Lower lobe of right lung (tissue), 2 donors: ENCODE measurements around the gene RELN. TPM values are rescaled to one million over a fixed set of nuclear protein-coding genes. Genes with fewer than 3 reads are reported as not detected.
"Not testable (repeated sequence)": the region's sequence is repeated elsewhere in the genome, so short reads cannot be mapped to it uniquely, and the experiment has no call there.

Experiments
- ATAC-seq, 2 donors: fragments of 200-7000 bp; cut with Tn5 transposase; one replicate each; pipeline ENCODE4 v1.9.1; 2020 to 2022; ENCODE audit warnings: mild to moderate bottlenecking in 2 of 2, moderate library complexity in 2 of 2
- DNase-seq: peaks from one replicate; pipeline ENCODE4 v3.0.0-alpha.2; 2020
- H3K27ac ChIP-seq: fragments of 200-600 bp; one replicate; pipeline ENCODE4 v1.8.0; 2022
- H3K27me3 ChIP-seq: fragments of 200-600 bp; one replicate; pipeline ENCODE4 v1.8.0; 2022; ENCODE audit warnings: low read depth
- H3K36me3 ChIP-seq: fragments of 200-600 bp; one replicate; pipeline ENCODE4 v1.8.0; 2022; ENCODE audit warnings: mild to moderate bottlenecking
- H3K4me1 ChIP-seq: fragments of 200-600 bp; one replicate; pipeline ENCODE4 v1.8.0; 2022
- H3K4me3 ChIP-seq: fragments of 200-600 bp; one replicate; pipeline ENCODE4 v1.8.0; 2022; ENCODE audit warnings: mild to moderate bottlenecking
- H3K9me3 ChIP-seq: fragments of 200-600 bp; one replicate; pipeline ENCODE4 v1.8.0; 2022
- CTCF ChIP-seq: fragments of 200-600 bp; IDR thresholded peaks from one replicate; pipeline ENCODE4 v1.8.0; 2022; ENCODE audit warnings: antibody characterized with exemption, mild to moderate bottlenecking
- intact Hi-C: fragments of 100-400 bp; cut with DNase I; formaldehyde crosslinking; loops from one replicate; pipeline ENCODE4 v1.11.0; 2022
- total RNA-seq: library from RNA; stranded (reverse); fragmentation: NEBNext Ultra II Directional; extraction: Animal tissue kit (Norgen Biotek cat#: 25700); gene quantifications from one replicate; pipeline ENCODE4 v1.2.1, GENCODE V29; 2021
- donor health status: DM: no; HTN: yes; CAD: no; lungs with severe emphysema.

Gene RELN
- total RNA-seq, 1 donor from 2014 or later = 3.7 TPM

GRCh38 chr7:103912891-103913605 lies 76.4 kb downstream of the RELN start:
- Histone ChIP-seq H3K4me1 (no peaks in the 10 kb centered on the region), H3K36me3 (no peaks in the 10 kb centered on the region), H3K27me3 (no peaks in the 10 kb centered on the region), H3K4me3 (no peak overlapping the region), H3K9me3 (no peaks in the 10 kb centered on the region), H3K27ac (no peak overlapping the region)
- ATAC-seq (no peak), DNase-seq (no peak)
- intact Hi-C loops = no loop called here
- no peak for TF ChIP-seq CTCF

GRCh38 chr7:103911015-103911414 lies 78.4 kb downstream of the RELN start:
- DNase-seq, H3K36me3 ChIP-seq, H3K27ac ChIP-seq, intact Hi-C loops, H3K4me3 ChIP-seq, ATAC-seq, H3K27me3 ChIP-seq, H3K4me1 ChIP-seq, H3K9me3 ChIP-seq: not testable (repeated sequence)

GRCh38 chr7:103905997-103906396 lies 83.5 kb downstream of the RELN start:
- DNase-seq (no peak), ATAC-seq (no peak)
- intact Hi-C loops = no loop called here
- H3K27me3 ChIP-seq = no peaks in the 10 kb centered on the region
- H3K36me3 ChIP-seq = no peaks in the 10 kb centered on the region
- H3K27ac ChIP-seq = no peak overlapping the region
- no peak for TF ChIP-seq CTCF
- no peaks in the 10 kb centered on the region for H3K4me1 ChIP-seq
- no peak overlapping the region for H3K4me3 ChIP-seq
- no peaks in the 10 kb centered on the region for H3K9me3 ChIP-seq

GRCh38 chr7:103902917-103903316 lies 86.5 kb downstream of the RELN start:
- no peak overlapping the region for H3K4me3 ChIP-seq
- DNase-seq (no peak), ATAC-seq (no peak)
- no peaks in the 10 kb centered on the region for H3K36me3 ChIP-seq
- no peaks in the 10 kb centered on the region for H3K9me3 ChIP-seq
- intact Hi-C loops = no loop called here
- no peak for TF ChIP-seq CTCF
- H3K27me3 ChIP-seq = no peaks in the 10 kb centered on the region
- no peak overlapping the region for H3K27ac ChIP-seq
- H3K4me1 ChIP-seq = no peaks in the 10 kb centered on the region

- ATAC-seq = not testable (repeated sequence)
These were observed 92.6 kb downstream of the RELN start for GRCh38 chr7:103896826-103897225.

GRCh38 chr7:103894656-103895596 lies 94.5 kb downstream of the RELN start:
- ATAC-seq (no peak), DNase-seq (no peak)
- Histone ChIP-seq H3K4me1 (no peaks in the 10 kb centered on the region), H3K4me3 (no peak overlapping the region), H3K27me3 (no peaks in the 10 kb centered on the region), H3K27ac (no peak overlapping the region), H3K36me3 (no peaks in the 10 kb centered on the region), H3K9me3 (no peaks in the 10 kb centered on the region)
- intact Hi-C loops = no loop called here
- TF ChIP-seq CTCF = no peak

More at GRCh38 chr7:103896826-103897225, 92.6 kb downstream of the RELN start:
- H3K36me3 ChIP-seq, H3K27me3 ChIP-seq, intact Hi-C loops, H3K4me1 ChIP-seq, H3K9me3 ChIP-seq, DNase-seq, H3K27ac ChIP-seq, H3K4me3 ChIP-seq: not testable (repeated sequence)
